WTC11 (cell line): ENCODE results near the gene ST6GAL1. TPM values are rescaled to one million over a fixed set of nuclear protein-coding genes. Genes with fewer than 3 reads are reported as not detected.

ENCODE experiments used
- ATAC-seq: fragments of 200-7000 bp; cut with Tn5 transposase; 2 replicates; pipeline ENCODE4 v1.10.0; 2021; ENCODE audit warnings: mild to moderate bottlenecking, moderate library complexity
- CTCF ChIA-PET: fragments of 300-600 bp; sonication (Branson Sonifier 250); formaldehyde crosslinking; loops from one replicate; lab custom pipeline; 2021; ENCODE audit warnings: antibody characterized with exemption; lab: Charles Lee
- POLR2A ChIA-PET: fragments of 350-600 bp; sonication (Branson Sonifier 250); formaldehyde crosslinking; loops from one replicate; lab custom pipeline; 2021; ENCODE audit warnings: antibody characterized with exemption; lab: Charles Lee
- DNase-seq: peaks from one replicate; pipeline ENCODE4 v3.0.0; 2021; ENCODE audit warnings: low spot score
- H3K27ac Mint-ChIP-seq: 2 replicates; pipeline ENCODE4 v1.8.0; 2021; ENCODE audit warnings: mixed read lengths
- H3K27me3 Mint-ChIP-seq: 2 replicates; pipeline ENCODE4 v1.8.0; 2021; ENCODE audit warnings: low read depth, mild to moderate bottlenecking, moderate library complexity, mixed read lengths
- H3K36me3 Mint-ChIP-seq: 2 replicates; pipeline ENCODE4 v1.8.0; 2021; ENCODE audit warnings: mixed read lengths
- H3K4me1 Mint-ChIP-seq: 2 replicates; pipeline ENCODE4 v1.8.0; 2022; ENCODE audit warnings: mixed read lengths
- H3K4me3 Mint-ChIP-seq: 2 replicates; pipeline ENCODE4 v1.8.0; 2021; ENCODE audit warnings: mild to moderate bottlenecking, moderate library complexity, mixed read lengths
- H3K9me3 Mint-ChIP-seq: 2 replicates; pipeline ENCODE4 v1.8.0; 2021; ENCODE audit warnings: mixed read lengths
- ERG ChIP-seq: fragments of 250-450 bp; sonication (Bioruptor Pico); IDR thresholded peaks from 2 replicates; pipeline ENCODE4 v1.8.0; 2021; ENCODE audit warnings: mild to moderate bottlenecking
- ETV6 ChIP-seq: sonication (generic); formaldehyde crosslinking; IDR thresholded peaks from 2 replicates; pipeline ENCODE4 v1.8.1; 2022; ENCODE audit warnings: mild to moderate bottlenecking, missing genetic modification reagents
- FOXJ3 ChIP-seq: sonication (generic); formaldehyde crosslinking; IDR thresholded peaks from 2 replicates; pipeline ENCODE4 v1.9.0; 2021; ENCODE audit warnings: missing genetic modification reagents, mild to moderate bottlenecking, borderline replicate concordance
- FOXK1 ChIP-seq: sonication (generic); formaldehyde crosslinking; IDR thresholded peaks from 2 replicates; pipeline ENCODE4 v1.8.0; 2022; ENCODE audit warnings: mild to moderate bottlenecking, moderate library complexity, missing genetic modification reagents
- IRF2 ChIP-seq: sonication (generic); formaldehyde crosslinking; IDR thresholded peaks from 2 replicates; pipeline ENCODE4 v1.8.0; 2022; ENCODE audit warnings: low read depth, missing genetic modification reagents, borderline replicate concordance
- JUN ChIP-seq: sonication (generic); formaldehyde crosslinking; IDR thresholded peaks from 2 replicates; pipeline ENCODE4 v1.8.0; 2023; ENCODE audit warnings: mild to moderate bottlenecking, missing genetic modification reagents
- NFE2L1 ChIP-seq: sonication (generic); formaldehyde crosslinking; IDR thresholded peaks from 2 replicates; pipeline ENCODE4 v1.8.1; 2023; ENCODE audit warnings: missing genetic modification reagents
- NR1H2 ChIP-seq: sonication (generic); formaldehyde crosslinking; IDR thresholded peaks from 2 replicates; pipeline ENCODE4 v1.9.0; 2021; ENCODE audit warnings: mild to moderate bottlenecking, moderate library complexity, missing genetic modification reagents
- OVOL2 ChIP-seq: fragments of 250-450 bp; sonication (Bioruptor Pico); IDR thresholded peaks from 2 replicates; pipeline ENCODE4 v1.9.0; 2021; ENCODE audit warnings: mild to moderate bottlenecking, borderline replicate concordance
- RELA ChIP-seq: sonication (generic); formaldehyde crosslinking; IDR thresholded peaks from 2 replicates; pipeline ENCODE4 v1.8.1; 2022; ENCODE audit warnings: missing genetic modification reagents, mild to moderate bottlenecking, borderline replicate concordance
- RORB ChIP-seq: fragments of 250-450 bp; sonication (Bioruptor Pico); IDR thresholded peaks from 2 replicates; pipeline ENCODE4 v1.9.0; 2021; ENCODE audit warnings: mild to moderate bottlenecking
- SMAD3 ChIP-seq: sonication (generic); formaldehyde crosslinking; IDR thresholded peaks from 2 replicates; pipeline ENCODE4 v1.8.0; 2022; ENCODE audit warnings: missing genetic modification reagents, mild to moderate bottlenecking, borderline replicate concordance
- TEAD1 ChIP-seq: sonication (generic); formaldehyde crosslinking; IDR thresholded peaks from 2 replicates; pipeline ENCODE4 v1.8.0; 2022; ENCODE audit warnings: mild to moderate bottlenecking, missing genetic modification reagents
- TEAD4 ChIP-seq: sonication (generic); formaldehyde crosslinking; IDR thresholded peaks from 2 replicates; pipeline ENCODE4 v1.8.0; 2022; ENCODE audit warnings: mild to moderate bottlenecking, missing genetic modification reagents
- ZBTB21 ChIP-seq: sonication (generic); formaldehyde crosslinking; IDR thresholded peaks from 2 replicates; pipeline ENCODE4 v1.8.1; 2023; ENCODE audit warnings: mild to moderate bottlenecking, missing genetic modification reagents, borderline replicate concordance
- ZNF219 ChIP-seq: sonication (generic); formaldehyde crosslinking; IDR thresholded peaks from 2 replicates; pipeline ENCODE4 v1.8.0; 2023; ENCODE audit warnings: missing genetic modification reagents, mild to moderate bottlenecking, borderline replicate concordance
- ZNF263 ChIP-seq: sonication (generic); formaldehyde crosslinking; IDR thresholded peaks from 2 replicates; pipeline ENCODE4 v1.8.1; 2022; ENCODE audit warnings: low read depth, mild to moderate bottlenecking, moderate library complexity, missing genetic modification reagents
- ZNF396 ChIP-seq: fragments of 250-450 bp; sonication (Bioruptor Pico); IDR thresholded peaks from 2 replicates; pipeline ENCODE4 v1.8.0; 2021; ENCODE audit warnings: mild to moderate bottlenecking, moderate library complexity, borderline replicate concordance
- ZNF423 ChIP-seq: fragments of 250-450 bp; sonication (Bioruptor Pico); IDR thresholded peaks from 2 replicates; pipeline ENCODE4 v2.1.2; 2022; ENCODE audit warnings: mild to moderate bottlenecking, moderate library complexity
- ZNF512 ChIP-seq: sonication (generic); formaldehyde crosslinking; IDR thresholded peaks from 2 replicates; pipeline ENCODE4 v1.8.1; 2022; ENCODE audit warnings: missing genetic modification reagents, borderline replicate concordance
- total RNA-seq: library from RNA; stranded (reverse); gene quantifications from 3 replicates; pipeline ENCODE4 v1.2.3, GENCODE V29; 2021
- TF ChIP-seq, protein P1 (sequence below): sonication (generic); formaldehyde crosslinking; IDR thresholded peaks from 2 replicates; pipeline ENCODE4 v1.8.1; 2022; ENCODE audit warnings: low read depth, mild to moderate bottlenecking, moderate library complexity, missing genetic modification reagents, borderline replicate concordance
- TF ChIP-seq, protein P2 (sequence below): sonication (generic); formaldehyde crosslinking; IDR thresholded peaks from 2 replicates; pipeline ENCODE4 v1.8.1; 2023; ENCODE audit warnings: mild to moderate bottlenecking, missing genetic modification reagents
- TF ChIP-seq, protein P3 (sequence below): sonication (generic); formaldehyde crosslinking; IDR thresholded peaks from 2 replicates; pipeline ENCODE4 v1.8.0; 2023; ENCODE audit warnings: mild to moderate bottlenecking, missing genetic modification reagents
- TF ChIP-seq, protein P4 (sequence below): sonication (generic); formaldehyde crosslinking; conservative IDR thresholded peaks from 2 replicates; pipeline ENCODE4 v1.8.1; 2023; ENCODE audit warnings: mild to moderate bottlenecking, low read depth, missing genetic modification reagents, moderate library complexity

ST6GAL1 gene
- total RNA-seq, 1 experiment from 2014 or later = 87.5 TPM

GRCh38 chr3:186882150-186882524 is 48.2 kb upstream of the ST6GAL1 start:
- no peak for ATAC-seq
- Mint-ChIP-seq H3K27me3 (no peaks in the 10 kb centered on the region; the same call in 1 of the 2 replicates), H3K4me1 (peaks cover 19% of the 10 kb centered on the region), H3K27ac (no peak overlapping the region), H3K4me3 (no peak overlapping the region), H3K9me3 (peaks cover 3% of the 10 kb centered on the region), H3K36me3 (peaks cover 5% of the 10 kb centered on the region; the same call in 1 of the 2 replicates)
- POLR2A ChIA-PET = no interaction called here
- no peak for TF ChIP-seq ZNF219 (CRISPR knock-in tag)
- TF ChIP-seq ZNF512 (CRISPR knock-in tag) = no peak
- TF ChIP-seq OVOL2 (CRISPR knock-in tag) = no peak
- no peak for TF ChIP-seq RORB
- TF ChIP-seq, protein P1, sequence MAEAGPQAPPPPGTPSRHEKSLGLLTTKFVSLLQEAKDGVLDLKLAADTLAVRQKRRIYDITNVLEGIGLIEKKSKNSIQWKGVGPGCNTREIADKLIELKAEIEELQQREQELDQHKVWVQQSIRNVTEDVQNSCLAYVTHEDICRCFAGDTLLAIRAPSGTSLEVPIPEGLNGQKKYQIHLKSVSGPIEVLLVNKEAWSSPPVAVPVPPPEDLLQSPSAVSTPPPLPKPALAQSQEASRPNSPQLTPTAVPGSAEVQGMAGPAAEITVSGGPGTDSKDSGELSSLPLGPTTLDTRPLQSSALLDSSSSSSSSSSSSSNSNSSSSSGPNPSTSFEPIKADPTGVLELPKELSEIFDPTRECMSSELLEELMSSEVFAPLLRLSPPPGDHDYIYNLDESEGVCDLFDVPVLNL (CRISPR knock-in tag) = no peak
- TF ChIP-seq TEAD4 (CRISPR knock-in tag) = no peak
- TF ChIP-seq ZNF396 (CRISPR knock-in tag) = no peak
- TF ChIP-seq FOXJ3 = no peak
- TF ChIP-seq, protein P2, sequence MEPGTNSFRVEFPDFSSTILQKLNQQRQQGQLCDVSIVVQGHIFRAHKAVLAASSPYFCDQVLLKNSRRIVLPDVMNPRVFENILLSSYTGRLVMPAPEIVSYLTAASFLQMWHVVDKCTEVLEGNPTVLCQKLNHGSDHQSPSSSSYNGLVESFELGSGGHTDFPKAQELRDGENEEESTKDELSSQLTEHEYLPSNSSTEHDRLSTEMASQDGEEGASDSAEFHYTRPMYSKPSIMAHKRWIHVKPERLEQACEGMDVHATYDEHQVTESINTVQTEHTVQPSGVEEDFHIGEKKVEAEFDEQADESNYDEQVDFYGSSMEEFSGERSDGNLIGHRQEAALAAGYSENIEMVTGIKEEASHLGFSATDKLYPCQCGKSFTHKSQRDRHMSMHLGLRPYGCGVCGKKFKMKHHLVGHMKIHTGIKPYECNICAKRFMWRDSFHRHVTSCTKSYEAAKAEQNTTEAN (CRISPR knock-in tag) = no peak
- no peak for TF ChIP-seq FOXK1 (CRISPR knock-in tag)
- TF ChIP-seq ERG (CRISPR knock-in tag) = no peak
- no peak for TF ChIP-seq RELA (CRISPR knock-in tag)
- TF ChIP-seq ZNF263 (CRISPR knock-in tag) = no peak
- no peak for TF ChIP-seq NFE2L1 (CRISPR knock-in tag)
- no peak for TF ChIP-seq ZNF423 (CRISPR knock-in tag)
- no peak for TF ChIP-seq IRF2
- DNase-seq = no peak
- CTCF ChIA-PET = no interaction called here

GRCh38 chr3:186882881-186883685 is 47.2 kb upstream of the ST6GAL1 start:
- ATAC-seq = no peak
- no peak for DNase-seq
- CTCF ChIA-PET = no interaction called here
- 0 out of 2 replicates have a peak, but pooled peaks cover 5% of the 10 kb centered on the region for H3K36me3 Mint-ChIP-seq
- POLR2A ChIA-PET = no interaction called here
- no peaks in the 10 kb centered on the region; the same call in 1 of the 2 replicates for H3K27me3 Mint-ChIP-seq
- no peaks in the 10 kb centered on the region for H3K9me3 Mint-ChIP-seq
- H3K4me3 Mint-ChIP-seq = no peak overlapping the region
- peaks cover 25% of the 10 kb centered on the region for H3K4me1 Mint-ChIP-seq
- no peak overlapping the region for H3K27ac Mint-ChIP-seq
- TF ChIP-seq JUN (CRISPR knock-in tag) = no peak
- no peak for TF ChIP-seq NR1H2 (CRISPR knock-in tag)
- TF ChIP-seq SMAD3 = no peak
- no peak for TF ChIP-seq ZBTB21 (CRISPR knock-in tag)
- TF ChIP-seq TEAD1 (CRISPR knock-in tag) = no peak
- TF ChIP-seq ZNF396 (CRISPR knock-in tag) = no peak
- TF ChIP-seq, protein P3, sequence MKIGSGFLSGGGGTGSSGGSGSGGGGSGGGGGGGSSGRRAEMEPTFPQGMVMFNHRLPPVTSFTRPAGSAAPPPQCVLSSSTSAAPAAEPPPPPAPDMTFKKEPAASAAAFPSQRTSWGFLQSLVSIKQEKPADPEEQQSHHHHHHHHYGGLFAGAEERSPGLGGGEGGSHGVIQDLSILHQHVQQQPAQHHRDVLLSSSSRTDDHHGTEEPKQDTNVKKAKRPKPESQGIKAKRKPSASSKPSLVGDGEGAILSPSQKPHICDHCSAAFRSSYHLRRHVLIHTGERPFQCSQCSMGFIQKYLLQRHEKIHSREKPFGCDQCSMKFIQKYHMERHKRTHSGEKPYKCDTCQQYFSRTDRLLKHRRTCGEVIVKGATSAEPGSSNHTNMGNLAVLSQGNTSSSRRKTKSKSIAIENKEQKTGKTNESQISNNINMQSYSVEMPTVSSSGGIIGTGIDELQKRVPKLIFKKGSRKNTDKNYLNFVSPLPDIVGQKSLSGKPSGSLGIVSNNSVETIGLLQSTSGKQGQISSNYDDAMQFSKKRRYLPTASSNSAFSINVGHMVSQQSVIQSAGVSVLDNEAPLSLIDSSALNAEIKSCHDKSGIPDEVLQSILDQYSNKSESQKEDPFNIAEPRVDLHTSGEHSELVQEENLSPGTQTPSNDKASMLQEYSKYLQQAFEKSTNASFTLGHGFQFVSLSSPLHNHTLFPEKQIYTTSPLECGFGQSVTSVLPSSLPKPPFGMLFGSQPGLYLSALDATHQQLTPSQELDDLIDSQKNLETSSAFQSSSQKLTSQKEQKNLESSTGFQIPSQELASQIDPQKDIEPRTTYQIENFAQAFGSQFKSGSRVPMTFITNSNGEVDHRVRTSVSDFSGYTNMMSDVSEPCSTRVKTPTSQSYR (CRISPR knock-in tag) = no peak
- no peak for TF ChIP-seq ETV6
- TF ChIP-seq, protein P4, sequence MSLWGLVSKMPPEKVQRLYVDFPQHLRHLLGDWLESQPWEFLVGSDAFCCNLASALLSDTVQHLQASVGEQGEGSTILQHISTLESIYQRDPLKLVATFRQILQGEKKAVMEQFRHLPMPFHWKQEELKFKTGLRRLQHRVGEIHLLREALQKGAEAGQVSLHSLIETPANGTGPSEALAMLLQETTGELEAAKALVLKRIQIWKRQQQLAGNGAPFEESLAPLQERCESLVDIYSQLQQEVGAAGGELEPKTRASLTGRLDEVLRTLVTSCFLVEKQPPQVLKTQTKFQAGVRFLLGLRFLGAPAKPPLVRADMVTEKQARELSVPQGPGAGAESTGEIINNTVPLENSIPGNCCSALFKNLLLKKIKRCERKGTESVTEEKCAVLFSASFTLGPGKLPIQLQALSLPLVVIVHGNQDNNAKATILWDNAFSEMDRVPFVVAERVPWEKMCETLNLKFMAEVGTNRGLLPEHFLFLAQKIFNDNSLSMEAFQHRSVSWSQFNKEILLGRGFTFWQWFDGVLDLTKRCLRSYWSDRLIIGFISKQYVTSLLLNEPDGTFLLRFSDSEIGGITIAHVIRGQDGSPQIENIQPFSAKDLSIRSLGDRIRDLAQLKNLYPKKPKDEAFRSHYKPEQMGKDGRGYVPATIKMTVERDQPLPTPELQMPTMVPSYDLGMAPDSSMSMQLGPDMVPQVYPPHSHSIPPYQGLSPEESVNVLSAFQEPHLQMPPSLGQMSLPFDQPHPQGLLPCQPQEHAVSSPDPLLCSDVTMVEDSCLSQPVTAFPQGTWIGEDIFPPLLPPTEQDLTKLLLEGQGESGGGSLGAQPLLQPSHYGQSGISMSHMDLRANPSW (CRISPR knock-in tag) = no peak
